Measurements from ENCODE around the gene LRRTM4. TPM values are rescaled to one million over a fixed set of nuclear protein-coding genes. Genes with fewer than 3 reads are reported as not detected.

The LRRTM4 gene
- total RNA-seq, 6 donors from 2014 or later, result 0.29 to 0.61 TPM; not detected in 4

- H3K27me3 ChIP-seq, result no peaks in the 10 kb centered on the region
- 50 to 70% methylated on average over 3 of the region's 3 CpGs for WGBS, 2 donors
- TF ChIP-seq POLR2A (IDR thresholded peaks at IDR 0.05), result no peak
- TF ChIP-seq CTCF (IDR thresholded peaks at IDR 0.05), result no peak
- TF ChIP-seq EP300 (IDR thresholded peaks at IDR 0.05), result no peak
- TF ChIP-seq POLR2AphosphoS5 (IDR thresholded peaks at IDR 0.05), result no peak
- no peaks in the 10 kb centered on the region for H3K9me3 ChIP-seq
- H3K36me3 ChIP-seq, result no peaks in the 10 kb centered on the region
- H3K4me1 ChIP-seq, result no peaks in the 10 kb centered on the region
- H3K27ac ChIP-seq, result no peak overlapping the region
- DNase-seq, result no peak
- no peak for ATAC-seq (ENCODE audit: low FRiP score in 2 of 2)
- no peak overlapping the region for H3K4me3 ChIP-seq
Measured at GRCh38 chr2:77458216-77458615, 64.0 kb downstream of the LRRTM4 start.

GRCh38 chr2:77457665-77458064 lies 64.5 kb downstream of the LRRTM4 start:
- no peak overlapping the region for H3K4me3 ChIP-seq
- H3K9me3 ChIP-seq, result no peaks in the 10 kb centered on the region
- no peaks in the 10 kb centered on the region for H3K36me3 ChIP-seq
- no peak for TF ChIP-seq POLR2A (IDR thresholded peaks at IDR 0.05)
- no peak for TF ChIP-seq CTCF (IDR thresholded peaks at IDR 0.05)
- no peak for TF ChIP-seq EP300 (IDR thresholded peaks at IDR 0.05)
- TF ChIP-seq POLR2AphosphoS5 (IDR thresholded peaks at IDR 0.05), result no peak
- ATAC-seq (ENCODE audit: low FRiP score in 2 of 2) (no peak), DNase-seq (no peak)
- H3K27me3 ChIP-seq, result no peaks in the 10 kb centered on the region
- H3K4me1 ChIP-seq, result no peaks in the 10 kb centered on the region
- 46 to 48% methylated on average over 1 of the region's 1 CpG for WGBS, 2 donors
- H3K27ac ChIP-seq, result no peak overlapping the region

- DNase-seq (no peak), ATAC-seq (ENCODE audit: low FRiP score in 2 of 2) (no peak)
- Histone ChIP-seq H3K4me3 (no peak overlapping the region), H3K9me3 (no peaks in the 10 kb centered on the region), H3K27me3 (no peaks in the 10 kb centered on the region), H3K27ac (no peak overlapping the region), H3K4me1 (no peaks in the 10 kb centered on the region), H3K36me3 (no peaks in the 10 kb centered on the region)
- TF ChIP-seq POLR2A (IDR thresholded peaks at IDR 0.05) (no peak), EP300 (IDR thresholded peaks at IDR 0.05) (no peak), POLR2AphosphoS5 (IDR thresholded peaks at IDR 0.05) (no peak), CTCF (IDR thresholded peaks at IDR 0.05) (no peak)
- 75 to 79% methylated on average over 5 of the region's 5 CpGs for WGBS, 2 donors
Measured at GRCh38 chr2:77443076-77443475, 79.1 kb downstream of the LRRTM4 start.

- ATAC-seq (ENCODE audit: low FRiP score in 2 of 2) (no peak), DNase-seq (no peak)
- no peak overlapping the region for H3K4me3 ChIP-seq
- no peaks in the 10 kb centered on the region for H3K27me3 ChIP-seq
- no peak overlapping the region for H3K27ac ChIP-seq
- no peaks in the 10 kb centered on the region for H3K4me1 ChIP-seq
- H3K36me3 ChIP-seq, result no peaks in the 10 kb centered on the region
- TF ChIP-seq POLR2A (IDR thresholded peaks at IDR 0.05) (no peak), CTCF (IDR thresholded peaks at IDR 0.05) (no peak), EP300 (IDR thresholded peaks at IDR 0.05) (no peak), POLR2AphosphoS5 (IDR thresholded peaks at IDR 0.05) (no peak)
- H3K9me3 ChIP-seq, result no peaks in the 10 kb centered on the region
Measured at GRCh38 chr2:77434880-77435279, 87.3 kb downstream of the LRRTM4 start.

GRCh38 chr2:77428946-77429345 lies 93.2 kb downstream of the LRRTM4 start:
- Histone ChIP-seq H3K9me3 (no peaks in the 10 kb centered on the region), H3K27me3 (no peaks in the 10 kb centered on the region), H3K27ac (no peak overlapping the region), H3K4me1 (no peaks in the 10 kb centered on the region), H3K36me3 (no peaks in the 10 kb centered on the region), H3K4me3 (no peak overlapping the region)
- no peak for TF ChIP-seq CTCF (IDR thresholded peaks at IDR 0.05)
- no peak for TF ChIP-seq EP300 (IDR thresholded peaks at IDR 0.05)
- no peak for TF ChIP-seq POLR2A (IDR thresholded peaks at IDR 0.05)
- TF ChIP-seq POLR2AphosphoS5 (IDR thresholded peaks at IDR 0.05), result no peak
- no peak for DNase-seq
- ATAC-seq (ENCODE audit: low FRiP score in 2 of 2), result no peak
- WGBS, 2 donors, result 79 to 80% methylated on average over 4 of the region's 4 CpGs

Measured in upper lobe of left lung (tissue), 6 donors.